SK-N-MC (cell line): ENCODE data around the gene ARHGEF10L.

Experiments
- DNase-seq: peaks from one replicate; pipeline ENCODE4 v3.0.0-alpha.2; 2011; ENCODE audit warnings: low read depth, low spot score
- H3K27ac ChIP-seq: fragments of 200-600 bp; sonication (generic); 2 replicates; pipeline ENCODE4 v1.5.1; 2016; ENCODE audit warnings: mixed run types
- H3K36me3 ChIP-seq: fragments of 200-600 bp; sonication (generic); 2 replicates; pipeline ENCODE4 v1.6.1; 2017; ENCODE audit warnings: antibody characterized with exemption, low read length, mixed read lengths; ENCODE audit not compliant: insufficient read depth
- H3K4me3 ChIP-seq: fragments of 200-600 bp; sonication (generic); 2 replicates; pipeline ENCODE4 v1.5.1; 2016
- H3K9ac ChIP-seq: fragments of 200-600 bp; sonication (generic); 2 replicates; pipeline ENCODE4 v1.8.0; 2017; ENCODE audit warnings: mixed run types, mixed read lengths; ENCODE audit not compliant: insufficient read length
- H3K9me3 ChIP-seq: fragments of 200-600 bp; sonication (generic); 2 replicates; pipeline ENCODE4 v1.6.1; 2017; ENCODE audit warnings: low read depth, mild to moderate bottlenecking, antibody characterized with exemption, low read length, moderate library complexity, mixed read lengths
- EZH2 ChIP-seq: fragments of 200-600 bp; sonication (generic); IDR thresholded peaks from one replicate; pipeline ENCODE4 v1.6.1; 2017; ENCODE audit warnings: antibody characterized with exemption
- FOXP2 ChIP-seq: optimal IDR thresholded peaks from 2 replicates; pipeline ENCODE3; 2011; ENCODE audit warnings: mild to moderate bottlenecking, moderate library complexity; ENCODE audit not compliant: insufficient read depth; ENCODE audit errors: extremely low read length, control extremely low read depth
- POLR2AphosphoS5 ChIP-seq: IDR thresholded peaks from 2 replicates; pipeline ENCODE4 v1.6.1; 2012; ENCODE audit warnings: mild to moderate bottlenecking, low read depth, low read length, borderline replicate concordance

The ARHGEF10L gene

GRCh38 chr1:17632106-17632505 is 92.6 kb downstream of the ARHGEF10L start:
- no peak overlapping the region for H3K9ac ChIP-seq
- no peak overlapping the region for H3K27ac ChIP-seq
- TF ChIP-seq FOXP2 (no peak), EZH2 (no peak), POLR2AphosphoS5 (no peak)
- H3K4me3 ChIP-seq = no peak overlapping the region
- no peak for DNase-seq
- no peaks in the 10 kb centered on the region for H3K36me3 ChIP-seq
- H3K9me3 ChIP-seq = no peaks in the 10 kb centered on the region

DNA sequence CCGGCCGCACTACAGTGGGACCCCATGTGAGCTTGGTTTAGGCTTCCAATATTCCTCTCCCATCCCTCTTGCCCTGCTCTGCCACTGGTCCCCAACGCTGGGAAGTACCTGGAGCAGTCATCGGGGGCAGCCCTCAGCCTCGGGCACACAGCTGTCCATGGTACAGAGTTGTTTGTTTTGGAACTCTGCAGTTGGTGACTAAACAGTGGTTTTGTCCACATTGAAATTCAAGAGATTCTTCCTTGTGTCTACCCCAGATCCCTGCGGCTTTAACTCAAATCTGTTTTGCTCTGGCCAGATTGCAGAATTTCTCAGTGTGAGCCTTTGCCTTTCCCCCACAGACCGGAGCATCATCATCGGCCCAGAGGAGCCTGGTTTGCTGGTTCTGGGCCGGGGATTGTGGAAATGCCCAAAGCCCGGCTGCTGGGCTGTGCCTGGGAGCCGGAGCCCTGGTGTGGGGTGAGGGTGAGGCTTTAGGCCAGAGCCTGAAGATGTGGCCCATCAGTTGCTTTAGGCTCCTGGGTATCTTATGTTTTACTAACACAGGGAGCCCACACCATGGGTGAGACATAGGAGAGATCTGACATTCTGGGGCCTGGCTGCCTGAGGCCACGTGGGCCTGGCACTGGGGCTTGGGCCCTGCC is 93.2 kb downstream of the ARHGEF10L start:
- no peak overlapping the region for H3K27ac ChIP-seq

GRCh38 chr1:17633654-17634053 is 94.2 kb downstream of the ARHGEF10L start:
- H3K9ac ChIP-seq = no peak overlapping the region
- no peak overlapping the region for H3K4me3 ChIP-seq
- no peaks in the 10 kb centered on the region for H3K36me3 ChIP-seq
- H3K9me3 ChIP-seq = no peaks in the 10 kb centered on the region
- DNase-seq = no peak
- TF ChIP-seq POLR2AphosphoS5 = no peak
- TF ChIP-seq FOXP2 = no peak
- TF ChIP-seq EZH2 = no peak
- H3K27ac ChIP-seq = no peak overlapping the region

More for the DNA sequence above, 93.2 kb downstream of the ARHGEF10L start:
- TF ChIP-seq EZH2 (no peak), FOXP2 (no peak), POLR2AphosphoS5 (no peak)
- H3K9me3 ChIP-seq = no peaks in the 10 kb centered on the region
- H3K36me3 ChIP-seq = no peaks in the 10 kb centered on the region
- no peak for DNase-seq
- H3K4me3 ChIP-seq = no peak overlapping the region
- no peak overlapping the region for H3K9ac ChIP-seq

DNA sequence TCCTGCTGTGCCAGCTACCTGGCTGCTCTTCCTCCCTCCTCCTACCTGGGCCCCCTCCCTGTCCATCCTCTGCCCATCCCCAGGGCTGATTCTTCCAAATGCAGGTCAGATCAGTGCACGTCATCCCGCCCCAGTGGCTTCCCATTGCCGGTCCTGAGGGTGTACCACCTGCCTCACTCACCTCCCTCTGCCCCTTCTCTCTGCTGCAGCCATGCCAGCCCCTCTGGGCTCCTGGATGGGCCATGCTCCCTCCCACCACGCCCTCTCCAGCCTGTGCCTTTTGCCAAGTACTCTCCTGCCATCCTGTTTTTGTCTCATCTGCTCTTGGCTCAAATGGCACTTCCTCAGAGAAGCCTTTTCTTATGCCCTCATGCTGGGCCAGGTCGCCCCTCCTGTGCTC is 95.8 kb downstream of the ARHGEF10L start:
- no peak for TF ChIP-seq FOXP2
- H3K9ac ChIP-seq = no peak overlapping the region
- H3K27ac ChIP-seq = no peak overlapping the region
- no peaks in the 10 kb centered on the region for H3K9me3 ChIP-seq
- no peaks in the 10 kb centered on the region for H3K36me3 ChIP-seq
- no peak for DNase-seq
- no peak overlapping the region for H3K4me3 ChIP-seq

DNA sequence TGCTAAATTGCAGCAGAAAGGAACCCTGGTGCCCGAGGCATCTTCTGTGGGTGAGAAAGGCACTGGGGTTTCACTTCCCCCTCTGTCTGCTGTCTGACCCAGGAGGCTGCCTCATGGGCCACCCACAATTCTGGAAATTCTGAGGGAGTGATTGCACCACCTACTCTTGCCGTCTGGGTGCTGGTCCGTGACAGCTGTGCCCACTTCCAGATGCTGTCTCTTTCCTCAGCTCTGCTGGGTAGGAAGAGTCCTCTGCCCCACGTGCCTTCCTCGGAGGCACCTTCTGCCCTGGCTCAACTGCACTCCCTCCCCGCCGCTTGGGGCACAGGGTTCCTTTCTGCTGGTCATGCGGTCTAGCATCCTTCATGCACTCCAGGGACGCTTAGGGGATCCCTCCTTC is 96.3 kb downstream of the ARHGEF10L start:
- H3K4me3 ChIP-seq = no peak overlapping the region
- no peaks in the 10 kb centered on the region for H3K36me3 ChIP-seq
- no peak overlapping the region for H3K9ac ChIP-seq
- no peak for TF ChIP-seq EZH2
- no peak for TF ChIP-seq FOXP2
- no peak for TF ChIP-seq POLR2AphosphoS5
- no peak overlapping the region for H3K27ac ChIP-seq
- no peaks in the 10 kb centered on the region for H3K9me3 ChIP-seq
- DNase-seq = no peak

DNA sequence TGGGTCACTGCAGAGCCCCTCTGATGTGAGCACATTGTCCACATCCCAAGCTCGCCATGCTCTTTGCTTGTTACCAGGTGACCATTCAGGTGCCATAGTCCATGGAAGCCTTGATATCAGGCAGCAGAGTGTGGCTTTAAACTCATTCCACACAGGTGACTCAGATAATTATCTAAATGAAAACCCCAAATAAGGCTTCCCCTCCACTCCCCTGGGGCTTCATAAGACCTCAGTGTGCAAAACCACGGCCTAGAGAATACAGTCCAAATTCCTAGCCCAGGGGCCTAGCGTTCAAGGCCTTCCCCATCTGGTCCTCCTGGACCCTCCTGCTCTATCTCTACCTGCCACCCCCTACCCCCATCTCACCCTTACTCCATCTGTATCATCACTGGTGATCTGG is 97.1 kb downstream of the ARHGEF10L start:
- Histone ChIP-seq H3K9me3 (no peaks in the 10 kb centered on the region), H3K4me3 (no peak overlapping the region), H3K9ac (no peak overlapping the region), H3K27ac (no peak overlapping the region), H3K36me3 (no peaks in the 10 kb centered on the region)
- no peak for DNase-seq
- TF ChIP-seq EZH2 (no peak), POLR2AphosphoS5 (no peak), FOXP2 (no peak)

DNA sequence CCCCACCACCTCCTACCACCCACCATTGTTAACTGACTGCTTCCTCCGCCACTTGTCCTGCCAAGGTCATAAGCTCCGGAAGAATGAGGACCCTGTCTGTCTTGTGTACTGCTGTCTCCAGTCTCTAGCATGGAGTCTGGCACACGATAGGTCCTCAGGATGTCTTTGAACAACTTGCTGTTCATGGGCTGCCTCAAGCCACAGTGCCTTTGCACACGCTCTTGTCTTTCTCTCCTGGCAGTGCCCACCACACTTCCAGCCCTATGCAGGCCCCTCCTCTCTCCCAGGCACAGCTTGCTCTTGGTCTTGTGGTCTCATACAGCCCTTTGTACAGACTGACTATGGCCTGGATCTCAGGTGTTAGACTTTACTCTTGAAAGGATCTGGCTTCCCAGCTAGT is 97.6 kb downstream of the ARHGEF10L start:
- Histone ChIP-seq H3K9me3 (no peaks in the 10 kb centered on the region), H3K27ac (no peak overlapping the region), H3K36me3 (no peaks in the 10 kb centered on the region), H3K4me3 (no peak overlapping the region), H3K9ac (no peak overlapping the region)
- no peak for DNase-seq
- TF ChIP-seq EZH2 = no peak
- TF ChIP-seq FOXP2 = no peak
- TF ChIP-seq POLR2AphosphoS5 = no peak

- H3K9ac ChIP-seq = no peak overlapping the region
- H3K9me3 ChIP-seq = no peaks in the 10 kb centered on the region
- TF ChIP-seq FOXP2 (no peak), POLR2AphosphoS5 (no peak), EZH2 (no peak)
- no peak overlapping the region for H3K27ac ChIP-seq
- H3K36me3 ChIP-seq = no peaks in the 10 kb centered on the region
- DNase-seq = no peak
- no peak overlapping the region for H3K4me3 ChIP-seq
Measured at GRCh38 chr1:17639703-17640340, 100.3 kb downstream of the ARHGEF10L start.

GRCh38 chr1:17640393-17640792 is 100.9 kb downstream of the ARHGEF10L start:
- no peak overlapping the region for H3K27ac ChIP-seq
- no peaks in the 10 kb centered on the region for H3K36me3 ChIP-seq
- TF ChIP-seq FOXP2 (no peak), EZH2 (no peak), POLR2AphosphoS5 (no peak)
- DNase-seq = no peak
- no peak overlapping the region for H3K4me3 ChIP-seq
- no peak overlapping the region for H3K9ac ChIP-seq
- H3K9me3 ChIP-seq = no peaks in the 10 kb centered on the region
